Thyroid gland (tissue), 4 donors: Measurements from ENCODE around the gene A4GALT.
"Not testable (repeated sequence)": the region's sequence is repeated elsewhere in the genome, so short reads cannot be mapped to it uniquely, and the experiment has no call there.

Experiments
- CTCF ChIP-seq, 6 experiments: fragments of 200-600 bp in 3 of 6; fragments of 450-650 bp in 3 of 6; sonication (generic) in 3 of 6; IDR thresholded peaks; one replicate each; pipeline ENCODE4 v1.5.1; 2016 to 2019; ENCODE audit warnings: antibody characterized with exemption in 6 of 6, mild to moderate bottlenecking in 2 of 6, inconsistent platforms in 1 of 6, moderate library complexity in 1 of 6
- POLR2A ChIP-seq, 2 donors: fragments of 450-650 bp; IDR thresholded peaks; one replicate each; pipeline ENCODE4 v1.6.1; 2017; ENCODE audit warnings: antibody characterized with exemption in 2 of 2, mild to moderate bottlenecking in 2 of 2, moderate library complexity in 1 of 2

GRCh38 chr22:42755121-42755520 is 34.5 kb upstream of the A4GALT start:
- TF ChIP-seq POLR2A, CTCF (IDR thresholded peaks at IDR 0.05): not testable (repeated sequence)
